IPS-15b (cell line): ENCODE measurements around the gene CBFA2T2.

Experiments
- H3K27me3 ChIP-seq: one replicate; pipeline ENCODE4 v1.6.1; 2013; ENCODE audit warnings: low read length; ENCODE audit not compliant: control insufficient read depth, insufficient read depth
- H3K36me3 ChIP-seq: one replicate; pipeline ENCODE4 v1.6.1; 2013; ENCODE audit warnings: low read length; ENCODE audit not compliant: control insufficient read depth, insufficient read depth
- H3K4me1 ChIP-seq: one replicate; pipeline ENCODE4 v1.6.1; 2013; ENCODE audit warnings: mild to moderate bottlenecking, low read length; ENCODE audit not compliant: control insufficient read depth, insufficient read depth
- H3K4me3 ChIP-seq: one replicate; pipeline ENCODE4 v1.5.1; 2013; ENCODE audit warnings: low read depth, low read length
- H3K9ac ChIP-seq: one replicate; pipeline ENCODE4 v1.6.1; 2013; ENCODE audit warnings: low read depth, mild to moderate bottlenecking, low read length
- H3K9me3 ChIP-seq: one replicate; pipeline ENCODE4 v1.6.1; 2013; ENCODE audit warnings: mild to moderate bottlenecking, low read length; ENCODE audit not compliant: control insufficient read depth, insufficient read depth

The CBFA2T2 gene

GRCh38 chr20:33677991-33678702 is 188.3 kb downstream of the CBFA2T2 start:
- Histone ChIP-seq H3K4me1 (peaks cover 4% of the 10 kb centered on the region), H3K9ac (no peak overlapping the region)

DNA sequence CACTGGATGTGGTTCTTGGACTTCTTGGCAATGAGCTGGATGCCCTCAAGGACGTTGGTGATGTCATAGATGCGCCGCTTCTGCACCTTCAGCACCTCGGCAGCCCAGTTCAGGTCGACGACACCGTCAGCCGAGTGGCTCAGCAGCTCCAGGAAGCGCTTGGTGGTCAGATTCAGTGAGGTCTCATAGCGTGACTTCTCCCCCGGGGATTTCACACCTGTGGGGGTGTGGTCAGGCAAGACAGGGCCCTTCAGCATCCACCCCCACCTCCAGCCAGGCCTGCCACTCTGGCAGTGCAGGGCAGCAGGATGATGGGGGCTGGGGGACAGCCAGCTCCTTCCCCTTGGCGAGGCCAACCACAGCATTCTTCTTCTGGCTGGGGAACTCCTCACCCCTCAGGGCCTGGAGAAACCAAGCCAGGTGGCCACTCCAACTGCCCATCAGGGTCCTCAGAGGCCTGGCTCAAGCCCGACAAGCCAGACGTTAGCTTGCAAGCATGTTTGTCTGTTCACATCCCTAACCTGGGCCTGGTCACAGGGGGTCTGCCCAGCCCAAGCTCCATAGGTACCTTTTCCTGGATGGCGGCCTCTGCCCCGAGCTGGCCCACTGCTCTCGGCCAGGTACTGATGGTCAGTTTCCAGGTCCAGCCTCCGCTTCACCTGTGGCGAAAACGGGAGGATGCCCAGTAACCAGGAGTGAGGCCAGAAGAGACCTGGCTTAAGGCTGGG is 190.0 kb downstream of the CBFA2T2 start:
- H3K27me3 ChIP-seq, result no peaks in the 10 kb centered on the region
- H3K4me3 ChIP-seq, result no peak overlapping the region
- H3K9ac ChIP-seq, result no peak overlapping the region
- H3K36me3 ChIP-seq, result peaks cover 31% of the 10 kb centered on the region
- no peaks in the 10 kb centered on the region for H3K9me3 ChIP-seq
- peaks cover 2% of the 10 kb centered on the region for H3K4me1 ChIP-seq

More at GRCh38 chr20:33677991-33678702, 188.3 kb downstream of the CBFA2T2 start:
- Histone ChIP-seq H3K9me3 (no peaks in the 10 kb centered on the region), H3K27me3 (no peaks in the 10 kb centered on the region), H3K36me3 (peaks cover 28% of the 10 kb centered on the region), H3K4me3 (no peak overlapping the region)

DNA sequence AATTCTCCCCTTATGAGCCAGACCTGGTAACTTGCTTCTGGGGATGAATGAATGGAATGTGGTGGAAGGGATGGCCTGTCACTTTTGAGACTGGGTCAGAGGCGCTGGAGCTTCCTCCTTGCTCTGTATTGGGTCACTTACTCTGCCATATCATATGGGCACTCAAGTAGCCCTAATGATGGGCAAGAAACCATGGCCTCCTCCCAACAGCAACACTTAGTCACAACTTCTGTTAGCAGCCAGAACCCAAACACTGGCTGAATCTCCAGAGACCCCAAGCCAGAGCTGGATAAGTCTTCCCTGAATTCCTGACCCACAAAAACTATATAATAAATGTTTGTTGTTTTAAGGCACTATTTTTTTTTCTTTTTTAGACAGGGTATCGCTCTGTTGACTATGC is 190.8 kb downstream of the CBFA2T2 start:
- Histone ChIP-seq H3K27me3 (no peaks in the 10 kb centered on the region), H3K9ac (no peak overlapping the region), H3K9me3 (no peaks in the 10 kb centered on the region), H3K4me1 (peaks cover 2% of the 10 kb centered on the region), H3K4me3 (no peak overlapping the region), H3K36me3 (peaks cover 31% of the 10 kb centered on the region)

DNA sequence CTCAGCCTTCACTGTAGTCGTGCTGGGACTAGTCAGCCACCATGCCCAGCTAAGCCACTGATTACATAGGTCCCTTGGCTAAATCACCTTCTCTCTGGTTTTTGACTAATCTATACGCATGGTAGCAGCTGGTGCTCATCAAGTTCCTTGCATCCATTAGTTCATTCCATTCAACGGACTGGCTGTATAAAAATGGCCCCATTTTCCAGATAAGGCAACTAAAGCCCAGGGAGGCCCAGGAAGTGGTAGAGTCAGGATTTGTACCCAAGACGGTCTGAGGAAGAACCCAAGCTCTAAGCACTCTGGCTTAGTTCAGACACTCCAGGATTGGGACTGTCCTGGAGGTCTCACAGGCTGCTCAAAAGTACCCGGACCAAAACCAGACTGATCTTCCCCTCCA is 191.4 kb downstream of the CBFA2T2 start:
- Histone ChIP-seq H3K27me3 (no peaks in the 10 kb centered on the region), H3K9ac (no peak overlapping the region), H3K4me1 (peaks cover 2% of the 10 kb centered on the region), H3K36me3 (peaks cover 31% of the 10 kb centered on the region), H3K9me3 (no peaks in the 10 kb centered on the region), H3K4me3 (no peak overlapping the region)

GRCh38 chr20:33681728-33682353 is 191.9 kb downstream of the CBFA2T2 start:
- Histone ChIP-seq H3K9me3 (no peaks in the 10 kb centered on the region), H3K4me3 (no peak overlapping the region), H3K27me3 (no peaks in the 10 kb centered on the region), H3K4me1 (peaks cover 5% of the 10 kb centered on the region), H3K9ac (no peak overlapping the region), H3K36me3 (peaks cover 27% of the 10 kb centered on the region)

GRCh38 chr20:33684533-33685327 is 194.8 kb downstream of the CBFA2T2 start:
- Histone ChIP-seq H3K27me3 (peaks cover 9% of the 10 kb centered on the region), H3K9ac (peak overlapping the region; percentile 70), H3K4me1 (peaks cover 6% of the 10 kb centered on the region), H3K9me3 (no peaks in the 10 kb centered on the region), H3K4me3 (peak overlapping the region; percentile 67), H3K36me3 (peaks cover 5% of the 10 kb centered on the region)

DNA sequence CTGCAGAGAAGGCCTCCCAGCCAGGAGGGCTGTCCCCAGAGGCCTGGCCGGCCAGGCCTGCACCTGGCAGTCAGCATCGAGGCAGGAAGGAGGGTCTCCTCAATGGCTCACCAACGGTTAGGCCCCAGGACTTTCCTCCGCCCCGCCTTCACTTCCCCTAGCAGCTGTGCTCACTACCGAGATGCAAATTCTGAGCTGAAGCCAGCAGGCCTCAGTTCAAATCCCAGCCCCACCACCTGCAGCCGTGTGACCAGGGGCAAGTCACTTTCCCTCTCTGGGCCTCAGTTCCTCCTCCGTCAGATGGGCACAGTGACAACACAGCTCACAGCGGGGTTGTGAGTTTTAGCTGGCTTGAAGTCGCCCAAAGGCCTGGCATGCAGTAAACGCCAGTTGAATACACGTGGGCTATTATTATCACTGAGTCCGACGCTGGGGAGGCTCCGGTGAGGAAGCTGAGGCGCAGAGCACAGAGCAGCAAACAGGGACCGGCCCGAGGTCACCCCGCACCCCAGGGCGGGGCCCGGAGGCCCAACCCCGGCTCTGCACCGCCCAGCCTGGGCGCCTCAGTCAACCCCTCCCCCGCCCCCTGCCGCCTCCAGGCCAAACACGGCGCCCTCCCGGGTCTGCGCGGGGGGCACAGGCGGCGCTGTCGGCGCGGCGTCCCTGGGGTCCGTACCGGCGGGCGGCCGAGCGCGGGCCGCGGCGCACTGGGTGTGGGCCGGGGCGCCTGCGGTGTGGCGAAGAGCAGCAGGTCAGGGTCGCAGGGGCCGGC is 195.6 kb downstream of the CBFA2T2 start:
- Histone ChIP-seq H3K4me1 (peaks cover 8% of the 10 kb centered on the region), H3K36me3 (peaks cover 2% of the 10 kb centered on the region), H3K4me3 (peak overlapping the region; percentile 67), H3K9ac (peak overlapping the region; percentile 70), H3K9me3 (no peaks in the 10 kb centered on the region), H3K27me3 (peaks cover 12% of the 10 kb centered on the region)

GRCh38 chr20:33686100-33686983 is 196.4 kb downstream of the CBFA2T2 start, which contains the start of gene E2F1:
TSS of gene E2F1 (minus strand) at chr20:33686385. CDS start at chr20:33686264, 121 bp downstream.
- H3K9ac ChIP-seq, result peak within 1 kb of the TSS; percentile 70
- H3K27me3 ChIP-seq, result peaks cover 12% of the 10 kb centered on the region
- no peaks in the 10 kb centered on the region for H3K9me3 ChIP-seq
- H3K4me1 ChIP-seq, result peaks cover 8% of the 10 kb centered on the region
- peaks cover 2% of the 10 kb centered on the region for H3K36me3 ChIP-seq
- H3K4me3 ChIP-seq, result peak within 1 kb of the TSS; percentile 67

GRCh38 chr20:33686984-33687366 is 197.1 kb downstream of the CBFA2T2 start:
- Histone ChIP-seq H3K4me3 (peak overlapping the region; percentile 59), H3K27me3 (peaks cover 12% of the 10 kb centered on the region), H3K4me1 (peaks cover 8% of the 10 kb centered on the region), H3K36me3 (peaks cover 2% of the 10 kb centered on the region), H3K9ac (no peak overlapping the region), H3K9me3 (no peaks in the 10 kb centered on the region)

DNA sequence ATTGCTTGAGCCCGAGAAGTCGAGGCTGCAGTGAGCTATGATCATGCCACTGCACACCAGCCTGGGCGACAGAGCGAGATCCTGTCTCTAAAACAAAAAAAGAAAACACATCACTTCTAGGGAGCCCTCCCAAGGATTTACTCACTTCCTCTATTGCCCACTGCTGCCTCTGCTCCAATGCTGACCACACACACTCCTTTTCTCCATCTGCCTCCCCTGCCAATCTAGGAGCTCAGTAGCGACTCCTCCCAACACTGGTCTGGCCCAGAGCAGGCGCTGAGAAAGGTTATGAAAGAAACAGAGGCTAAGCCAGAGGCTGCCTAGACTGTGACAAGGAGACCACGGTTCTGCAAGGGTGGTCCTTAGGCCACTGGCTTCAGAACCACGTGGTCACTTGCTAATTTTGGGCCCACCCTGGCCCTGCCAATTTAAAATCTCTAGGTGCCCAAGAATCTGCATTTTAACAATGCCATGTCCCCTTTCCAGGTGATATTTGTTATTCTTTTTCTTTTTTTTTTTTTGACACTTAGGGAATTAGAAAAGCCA is 197.5 kb downstream of the CBFA2T2 start:
- H3K4me3 ChIP-seq, result no peak overlapping the region
- no peak overlapping the region for H3K9ac ChIP-seq
- peaks cover 12% of the 10 kb centered on the region for H3K27me3 ChIP-seq
- no peaks in the 10 kb centered on the region for H3K9me3 ChIP-seq
- peaks cover 2% of the 10 kb centered on the region for H3K36me3 ChIP-seq
- H3K4me1 ChIP-seq, result peaks cover 8% of the 10 kb centered on the region
